ENCODE data around the gene GLT1D1. TPM values are rescaled to one million over a fixed set of nuclear protein-coding genes. Genes with fewer than 3 reads are reported as not detected.

The GLT1D1 gene
- total and polyA plus RNA-seq, 2 experiments from 2014 or later = 1.4 to 4.4 TPM

GRCh38 chr12:128969480-128970055 lies 116.3 kb downstream of the GLT1D1 start:
- H3K27ac Mint-ChIP-seq = no peak overlapping the region
- peak; percentile 93 for ATAC-seq
- H3K9me2 ChIP-seq (ENCODE audit: insufficient read depth) = no peaks in the 10 kb centered on the region
- peaks cover 5% of the 10 kb centered on the region for H3K27me3 Mint-ChIP-seq (ENCODE audit: insufficient read depth, low read depth, poor library complexity)
- H3K4me1 Mint-ChIP-seq = peaks cover 19% of the 10 kb centered on the region
- peak overlapping the region; percentile 45; the same call in 2 of the 3 replicates for H3K4me3 Mint-ChIP-seq
- H4K20me1 ChIP-seq (replicated peaks; ENCODE audit: insufficient read depth) = no peaks in the 10 kb centered on the region
- no peaks in the 10 kb centered on the region for H3K27me3 ChIP-seq (ENCODE audit: insufficient read depth)
- no peak overlapping the region for H3K27ac ChIP-seq (ENCODE audit: low read depth)
- peak overlapping the region; percentile 75 for H3K4me2 ChIP-seq
- peaks cover 78% of the 10 kb centered on the region for H3K9me3 Mint-ChIP-seq
- peaks cover 29% of the 10 kb centered on the region for H3K36me3 Mint-ChIP-seq (ENCODE audit: low read depth)
- peak; percentile 69 for DNase-seq (ENCODE audit: low spot score)
- no peaks in the 10 kb centered on the region for H3F3A ChIP-seq (replicated peaks; ENCODE audit: low read depth)
- no peak overlapping the region for H2AFZ ChIP-seq
- peaks cover 8% of the 10 kb centered on the region for H3K4me1 ChIP-seq (ENCODE audit: insufficient read depth)
- H3K79me2 ChIP-seq (replicated peaks; ENCODE audit: insufficient read depth) = no peaks in the 10 kb centered on the region
- peak overlapping the region; percentile 45 for H3K4me3 ChIP-seq
- H3K36me3 ChIP-seq (ENCODE audit: insufficient read depth) = no peaks in the 10 kb centered on the region
- TF ChIP-seq CTCF (conservative IDR thresholded peaks at IDR 0.05; ENCODE audit: low read depth in 2 of 2) (peak; percentile 49 to 75), POLR2AphosphoS5 (IDR thresholded peaks at IDR 0.05; ENCODE audit: low read depth) (no peak), ETS1 (IDR thresholded peaks at IDR 0.05) (no peak), ZNF462 (CRISPR knock-in tag; IDR thresholded peaks at IDR 0.05) (no peak)
- TF ChIP-seq, protein P1, sequence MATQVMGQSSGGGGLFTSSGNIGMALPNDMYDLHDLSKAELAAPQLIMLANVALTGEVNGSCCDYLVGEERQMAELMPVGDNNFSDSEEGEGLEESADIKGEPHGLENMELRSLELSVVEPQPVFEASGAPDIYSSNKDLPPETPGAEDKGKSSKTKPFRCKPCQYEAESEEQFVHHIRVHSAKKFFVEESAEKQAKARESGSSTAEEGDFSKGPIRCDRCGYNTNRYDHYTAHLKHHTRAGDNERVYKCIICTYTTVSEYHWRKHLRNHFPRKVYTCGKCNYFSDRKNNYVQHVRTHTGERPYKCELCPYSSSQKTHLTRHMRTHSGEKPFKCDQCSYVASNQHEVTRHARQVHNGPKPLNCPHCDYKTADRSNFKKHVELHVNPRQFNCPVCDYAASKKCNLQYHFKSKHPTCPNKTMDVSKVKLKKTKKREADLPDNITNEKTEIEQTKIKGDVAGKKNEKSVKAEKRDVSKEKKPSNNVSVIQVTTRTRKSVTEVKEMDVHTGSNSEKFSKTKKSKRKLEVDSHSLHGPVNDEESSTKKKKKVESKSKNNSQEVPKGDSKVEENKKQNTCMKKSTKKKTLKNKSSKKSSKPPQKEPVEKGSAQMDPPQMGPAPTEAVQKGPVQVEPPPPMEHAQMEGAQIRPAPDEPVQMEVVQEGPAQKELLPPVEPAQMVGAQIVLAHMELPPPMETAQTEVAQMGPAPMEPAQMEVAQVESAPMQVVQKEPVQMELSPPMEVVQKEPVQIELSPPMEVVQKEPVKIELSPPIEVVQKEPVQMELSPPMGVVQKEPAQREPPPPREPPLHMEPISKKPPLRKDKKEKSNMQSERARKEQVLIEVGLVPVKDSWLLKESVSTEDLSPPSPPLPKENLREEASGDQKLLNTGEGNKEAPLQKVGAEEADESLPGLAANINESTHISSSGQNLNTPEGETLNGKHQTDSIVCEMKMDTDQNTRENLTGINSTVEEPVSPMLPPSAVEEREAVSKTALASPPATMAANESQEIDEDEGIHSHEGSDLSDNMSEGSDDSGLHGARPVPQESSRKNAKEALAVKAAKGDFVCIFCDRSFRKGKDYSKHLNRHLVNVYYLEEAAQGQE (IDR thresholded peaks at IDR 0.05; ENCODE audit: unreplicated experiment) = no peak
